EL (cell line): ENCODE results near the gene KDELR3.

Source experiments
- DNase-seq: peaks from one replicate; pipeline ENCODE4 v3.0.0-alpha.2; 2016

The KDELR3 gene

DNA sequence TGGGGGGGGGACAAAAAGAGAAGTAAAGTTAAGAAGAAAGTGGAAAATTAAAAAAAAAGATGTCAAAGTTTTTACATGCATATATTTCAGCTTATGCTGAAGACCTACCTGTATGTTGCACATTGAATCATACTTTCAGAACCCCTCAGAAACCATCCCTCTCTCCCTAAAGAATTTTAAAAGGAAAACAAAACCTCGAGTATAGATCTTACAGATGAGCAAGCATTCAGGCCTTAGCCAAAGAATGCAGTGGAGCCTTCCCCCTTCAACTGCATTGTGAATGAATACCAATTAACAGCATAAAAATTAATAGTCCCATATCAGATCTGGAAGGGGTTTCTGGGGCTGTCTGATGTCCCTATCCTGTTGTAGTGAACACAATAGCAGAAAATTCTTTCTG, 16.3 kb downstream of the KDELR3 start:
- no peak for DNase-seq

DNA sequence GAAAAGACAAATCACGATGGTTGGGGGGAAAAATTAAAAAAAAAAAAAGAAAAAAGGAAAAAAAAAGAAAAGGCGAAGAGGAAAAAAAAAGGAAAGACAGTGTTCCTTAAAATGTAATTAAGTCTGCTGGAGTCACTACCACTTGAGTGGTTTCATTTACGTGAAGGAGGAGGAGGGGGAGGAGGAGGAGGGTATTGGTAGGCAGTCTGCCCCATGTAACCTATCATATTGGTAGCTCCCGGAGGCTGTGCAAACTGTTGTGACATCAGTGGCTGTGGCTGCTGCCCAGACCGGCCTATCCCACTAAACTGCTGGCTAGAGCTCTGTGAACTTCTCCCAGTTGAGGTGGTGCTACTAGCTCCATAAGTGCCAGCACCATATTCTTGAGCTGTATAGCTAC, 17.9 kb downstream of the KDELR3 start:
- DNase-seq, result no peak

DNA sequence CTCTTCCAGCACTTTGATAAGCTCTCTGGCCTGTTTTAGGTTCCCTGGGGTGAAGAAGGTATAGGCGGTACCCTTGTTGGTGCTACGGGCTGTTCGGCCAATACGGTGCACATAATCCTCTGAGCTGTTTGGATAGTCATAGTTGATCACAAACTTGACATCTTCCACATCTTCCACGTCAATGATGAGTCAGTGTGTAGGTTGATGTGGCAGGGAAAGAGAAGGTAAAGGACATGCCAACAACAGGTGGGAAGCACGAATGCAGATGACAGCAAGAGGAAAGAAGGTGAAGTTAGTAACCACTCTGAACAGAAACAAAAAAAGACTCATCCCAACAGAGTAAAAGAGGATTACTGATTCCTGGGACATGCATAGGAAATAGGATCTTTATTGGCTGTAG, 20.1 kb downstream of the KDELR3 start:
- DNase-seq, result no peak

DNA sequence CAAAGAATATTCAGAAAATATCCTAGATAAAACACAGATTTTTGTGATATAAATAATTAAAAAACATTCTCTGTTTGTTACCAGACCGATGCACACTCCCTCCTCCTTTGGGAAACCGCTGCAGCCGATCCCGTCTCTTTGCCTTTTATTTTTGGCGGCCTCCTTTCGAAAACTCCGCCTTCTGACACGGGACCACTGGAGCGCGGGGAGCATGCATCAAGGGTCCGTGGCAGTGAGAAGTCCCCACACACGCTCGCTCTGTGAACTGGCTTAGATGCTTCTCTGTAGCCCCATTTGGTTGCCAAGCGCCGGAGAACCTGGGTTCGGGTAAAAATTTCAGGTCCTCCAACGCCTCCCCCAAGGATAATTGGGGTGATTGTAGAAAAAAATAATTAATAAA, 21.2 kb downstream of the KDELR3 start:
- no peak for DNase-seq

DNA sequence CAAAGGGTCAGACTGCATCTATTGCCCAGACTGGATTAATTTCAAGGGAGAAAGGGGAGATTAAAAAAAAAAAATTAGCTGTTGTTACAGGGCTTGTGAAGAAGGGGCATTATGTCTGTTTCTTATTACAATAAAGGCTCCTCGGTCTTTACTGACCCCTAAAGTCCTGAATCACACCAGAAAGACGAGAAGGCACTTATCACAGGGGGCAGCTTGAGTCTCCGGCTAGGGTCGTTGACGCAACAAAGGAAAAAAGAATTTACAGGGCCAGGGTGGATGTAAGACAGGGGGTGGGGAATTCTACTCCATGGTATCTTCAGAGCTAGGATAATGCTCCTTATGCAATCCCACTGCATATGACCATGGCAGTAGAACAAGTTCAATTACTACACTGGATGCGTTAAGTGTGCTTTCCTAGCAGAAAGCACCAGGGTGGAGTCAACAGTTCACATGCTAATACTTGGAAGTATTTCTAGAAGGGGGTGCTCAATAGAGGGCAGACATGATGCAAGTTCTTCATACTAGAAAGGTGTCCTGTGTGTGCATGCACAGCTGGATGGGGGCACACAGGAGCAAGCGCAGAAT, 21.8 kb downstream of the KDELR3 start:
- no peak for DNase-seq

DNA sequence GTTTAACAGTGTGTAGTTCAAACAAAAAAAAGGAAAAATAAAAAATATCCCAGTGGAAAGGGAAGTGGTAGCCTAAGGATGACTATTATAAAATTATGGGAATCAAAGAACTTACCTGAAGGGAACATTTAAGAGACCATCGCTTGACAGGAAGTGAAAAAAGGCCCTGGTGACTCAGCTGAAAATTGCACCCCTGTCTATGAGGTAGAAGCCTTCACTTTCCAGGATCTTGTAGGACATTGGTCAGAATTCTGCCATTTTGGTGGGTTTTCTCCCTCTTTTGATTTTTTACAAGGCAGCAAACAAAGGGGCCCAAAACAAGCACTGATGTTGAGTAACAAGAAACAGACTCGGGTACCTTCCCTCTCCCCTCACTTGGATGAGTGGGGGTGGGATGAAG, 22.6 kb downstream of the KDELR3 start:
- no peak for DNase-seq

DNA sequence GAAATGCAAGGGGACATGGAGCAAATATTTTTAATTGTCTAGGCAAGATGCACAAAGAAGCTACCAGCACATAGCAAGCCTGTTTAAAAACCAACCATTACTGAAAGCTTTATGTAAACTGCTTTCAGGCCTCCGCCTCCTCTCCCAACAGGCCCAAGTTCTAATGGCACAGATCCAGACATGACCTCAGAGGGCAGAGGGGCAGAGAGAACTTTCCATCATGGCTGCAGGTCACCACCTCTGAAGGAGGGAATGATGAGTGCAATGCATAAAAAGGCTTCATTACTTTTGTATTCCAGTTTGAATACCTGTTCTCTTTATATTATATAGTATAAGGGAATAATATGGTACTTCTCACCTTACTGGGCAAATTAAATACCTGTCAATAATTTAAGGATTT, 23.0 kb downstream of the KDELR3 start:
- DNase-seq, result peak; percentile 60

DNA sequence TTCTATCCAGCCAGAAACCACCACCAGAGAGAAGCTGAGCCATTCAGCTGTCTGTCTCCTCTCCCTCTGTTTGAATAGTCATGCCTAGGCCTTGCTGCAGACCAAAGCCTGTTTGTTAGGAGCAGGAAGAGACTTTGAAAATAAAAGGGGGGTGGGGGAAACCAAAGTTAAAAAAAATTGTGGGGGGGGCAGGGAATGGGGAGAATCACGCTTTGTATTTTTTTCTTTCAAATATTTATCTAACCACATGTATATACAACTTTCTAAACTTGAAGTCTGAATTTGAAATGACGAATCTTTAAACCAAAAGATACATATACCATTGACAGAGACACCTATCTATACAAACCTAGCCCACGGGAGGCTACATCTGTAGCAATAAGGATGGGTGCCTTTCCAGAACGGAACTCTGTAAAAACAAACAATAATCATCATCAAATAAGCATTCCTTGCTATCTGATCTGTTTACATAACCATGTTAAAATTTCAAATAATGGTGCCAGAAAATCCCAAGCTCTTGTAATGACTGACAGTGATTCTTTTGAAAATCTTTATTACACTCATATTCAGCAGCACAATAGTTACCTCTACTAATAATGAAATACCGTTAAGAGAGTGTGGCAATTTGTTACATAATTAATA, 23.9 kb downstream of the KDELR3 start:
- DNase-seq, result no peak

DNA sequence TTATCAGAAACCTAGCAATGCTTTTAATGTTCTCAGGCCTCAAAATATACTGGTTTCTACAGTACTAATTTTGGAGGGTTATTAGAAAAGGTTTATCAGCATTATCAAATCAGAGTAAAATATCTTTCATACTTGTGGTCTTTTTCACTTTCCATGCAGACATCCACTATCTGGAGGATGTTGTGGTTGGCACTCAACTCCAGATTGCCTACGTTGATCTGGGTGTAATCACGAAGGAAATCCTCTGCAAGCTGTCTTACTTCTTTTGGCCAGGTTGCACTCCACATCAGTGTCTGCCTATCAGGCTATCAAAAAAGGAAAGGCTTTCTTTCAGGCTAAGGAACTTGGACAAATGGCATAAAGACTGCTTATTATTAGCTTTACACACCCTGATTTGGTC, 26.6 kb downstream of the KDELR3 start:
- peak; percentile 68 for DNase-seq

DNA sequence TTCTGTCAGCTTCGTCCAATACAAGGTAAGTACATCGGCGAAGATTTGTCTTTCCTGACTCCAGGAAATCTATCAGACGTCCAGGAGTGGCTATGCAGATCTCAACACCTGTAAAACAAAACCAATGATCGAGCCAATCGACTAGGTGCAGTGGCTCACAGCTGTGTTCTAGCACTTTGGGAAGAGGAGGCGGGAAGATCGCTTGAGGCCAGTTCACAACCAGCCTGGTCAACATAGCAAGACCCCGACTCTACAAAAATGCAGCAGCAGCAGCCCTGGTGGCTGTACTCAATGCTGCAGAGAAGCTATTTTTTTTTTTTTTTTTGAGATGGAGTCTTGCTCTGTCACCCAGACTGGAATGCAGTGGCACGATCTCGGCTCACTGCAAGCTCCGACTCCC, 27.0 kb downstream of the KDELR3 start:
- DNase-seq, result no peak

DNA sequence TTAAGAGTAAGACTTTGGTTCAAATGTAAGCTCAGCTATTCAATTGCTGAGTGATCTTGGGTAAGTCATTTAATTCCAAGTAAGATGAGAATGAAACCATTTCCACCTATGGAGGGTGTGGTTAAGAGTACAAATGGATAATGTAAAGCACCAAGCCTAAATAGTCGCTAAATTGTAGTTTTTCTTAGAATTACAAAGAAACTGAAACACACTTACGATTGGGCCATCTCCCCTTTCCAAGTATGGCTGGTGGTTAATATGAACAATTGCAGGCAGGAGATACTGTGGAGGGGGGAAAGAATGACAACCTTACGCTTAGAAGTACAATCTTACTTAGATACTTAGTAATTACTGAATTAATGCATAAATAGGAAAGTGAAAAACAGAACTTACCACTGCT, 30.0 kb downstream of the KDELR3 start:
- no peak for DNase-seq

DNA sequence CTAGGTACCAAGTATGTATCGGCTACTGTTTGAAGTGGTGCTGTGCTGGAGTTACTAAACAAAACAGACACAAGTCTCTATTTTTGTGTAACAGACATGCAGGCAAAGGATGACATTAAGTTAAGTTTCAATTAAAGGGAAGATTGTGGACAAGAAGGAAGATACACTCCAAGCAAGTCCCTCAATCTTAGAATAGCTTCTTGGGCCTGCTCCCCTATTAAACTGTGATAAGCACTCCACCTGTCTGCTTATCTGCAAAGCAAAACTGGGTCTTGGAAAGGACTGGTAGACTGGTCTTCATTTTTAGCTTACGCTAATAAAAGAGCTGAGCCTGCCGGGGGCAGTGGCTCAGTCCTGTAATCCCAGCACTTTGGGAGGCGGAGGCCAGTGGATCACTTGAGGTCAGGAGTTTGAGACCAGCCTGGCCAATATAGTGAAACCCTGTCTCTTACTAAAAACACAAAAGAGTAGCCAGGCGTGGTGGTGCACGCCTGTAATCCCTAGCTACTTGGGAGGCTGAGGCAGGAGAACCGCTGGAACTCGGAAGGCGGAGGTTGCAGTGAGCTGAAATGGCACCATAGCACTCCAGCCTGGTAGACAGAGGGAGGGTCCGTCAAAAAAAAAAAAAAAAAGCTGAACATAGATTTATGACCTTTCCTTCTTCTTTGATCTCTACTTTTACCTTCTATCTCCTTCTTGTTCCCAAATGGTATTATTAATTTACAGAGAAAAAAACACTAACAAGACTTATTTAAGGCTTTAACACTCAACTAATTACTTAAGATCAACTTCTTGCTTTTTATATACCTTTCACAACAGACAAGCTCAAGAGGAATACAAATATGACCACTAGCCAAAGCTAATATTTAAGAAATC, 34.1 kb downstream of the KDELR3 start:
- DNase-seq, result no peak

DNA sequence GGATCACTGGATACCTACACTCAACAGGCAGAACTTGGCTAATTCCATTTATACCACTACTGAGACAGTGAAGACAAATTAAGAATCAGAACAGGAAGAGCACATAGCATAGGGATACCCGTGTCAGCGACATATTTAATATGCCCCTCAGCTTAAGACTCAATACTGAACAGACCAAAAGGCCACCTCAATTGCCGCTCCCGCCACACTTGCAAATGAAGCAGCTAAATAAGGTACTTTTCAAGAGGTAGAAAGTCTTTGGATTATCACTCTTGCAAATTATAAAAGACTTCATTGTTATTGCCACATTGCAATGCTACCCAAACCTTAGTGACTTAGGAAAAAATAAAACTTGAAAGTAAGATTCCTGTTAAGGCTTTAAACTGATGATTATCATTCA, 35.1 kb downstream of the KDELR3 start:
- DNase-seq, result no peak

DNA sequence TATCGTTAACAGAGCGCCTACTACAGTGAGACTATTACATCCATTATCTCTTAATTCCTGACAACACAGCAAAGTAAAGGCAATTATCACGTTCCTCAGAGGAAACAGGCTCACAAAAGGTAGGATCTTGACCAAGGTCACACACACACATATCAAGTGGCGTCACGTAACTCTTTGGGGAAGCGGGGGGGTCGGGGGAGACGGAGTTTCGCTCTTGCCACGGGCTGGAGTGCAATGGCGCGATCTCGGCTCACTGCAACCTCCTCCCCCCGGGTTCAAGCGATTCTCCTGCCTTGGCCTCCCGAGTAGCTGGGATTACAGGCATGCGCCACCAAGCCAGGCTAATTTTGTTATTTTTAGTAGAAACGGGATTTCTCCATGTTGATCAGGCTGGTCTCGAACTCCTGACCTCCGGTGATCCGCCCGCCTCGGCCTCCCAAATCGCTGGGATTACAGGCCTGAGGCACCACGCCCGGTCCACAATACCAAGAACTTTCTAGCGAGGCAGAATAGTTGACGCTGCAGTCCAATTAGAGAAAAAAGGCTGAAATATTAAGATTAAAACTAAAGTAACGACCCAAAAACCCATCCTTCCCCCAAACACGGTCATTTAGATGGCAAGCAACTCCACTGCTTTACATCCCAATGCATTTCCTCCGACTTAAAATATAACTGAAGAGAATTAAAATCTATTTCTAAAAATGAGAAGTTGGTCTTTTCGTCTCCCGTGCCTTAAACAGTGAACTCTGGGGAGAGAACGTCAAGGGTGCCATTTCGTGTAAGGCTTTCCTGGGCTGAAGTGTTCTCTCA, 37.0 kb downstream of the KDELR3 start:
- DNase-seq, result peak; percentile 61

DNA sequence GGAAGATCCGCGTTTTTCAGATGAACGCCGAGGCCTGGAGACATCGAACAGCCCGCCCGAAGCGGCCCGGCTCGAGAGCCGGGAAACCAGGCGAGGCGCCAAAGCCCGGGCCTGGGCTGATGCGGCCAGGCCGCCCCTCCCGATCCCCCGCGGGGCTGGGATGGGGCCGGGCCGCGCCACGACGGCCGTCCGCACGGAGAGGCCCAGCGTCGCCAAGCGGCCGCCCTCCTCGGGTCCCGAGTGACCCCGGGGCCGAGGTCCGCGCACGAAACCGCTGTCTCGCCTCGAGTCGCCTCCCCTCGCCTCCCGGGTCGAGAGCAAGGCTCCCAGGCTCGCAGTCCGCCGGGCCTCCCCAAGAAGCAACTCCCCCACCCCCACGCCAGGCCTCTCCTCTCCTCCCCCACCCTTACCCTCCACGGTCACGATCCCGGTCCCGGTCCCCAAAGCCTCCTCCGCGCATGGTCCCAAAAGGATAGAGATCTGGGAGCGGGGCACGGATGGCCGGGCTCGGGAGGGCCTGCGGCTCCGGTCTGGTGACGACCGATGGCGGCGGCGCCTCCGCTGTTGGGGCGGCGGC, 37.7 kb downstream of the KDELR3 start:
- DNase-seq, result peak; percentile 44

DNA sequence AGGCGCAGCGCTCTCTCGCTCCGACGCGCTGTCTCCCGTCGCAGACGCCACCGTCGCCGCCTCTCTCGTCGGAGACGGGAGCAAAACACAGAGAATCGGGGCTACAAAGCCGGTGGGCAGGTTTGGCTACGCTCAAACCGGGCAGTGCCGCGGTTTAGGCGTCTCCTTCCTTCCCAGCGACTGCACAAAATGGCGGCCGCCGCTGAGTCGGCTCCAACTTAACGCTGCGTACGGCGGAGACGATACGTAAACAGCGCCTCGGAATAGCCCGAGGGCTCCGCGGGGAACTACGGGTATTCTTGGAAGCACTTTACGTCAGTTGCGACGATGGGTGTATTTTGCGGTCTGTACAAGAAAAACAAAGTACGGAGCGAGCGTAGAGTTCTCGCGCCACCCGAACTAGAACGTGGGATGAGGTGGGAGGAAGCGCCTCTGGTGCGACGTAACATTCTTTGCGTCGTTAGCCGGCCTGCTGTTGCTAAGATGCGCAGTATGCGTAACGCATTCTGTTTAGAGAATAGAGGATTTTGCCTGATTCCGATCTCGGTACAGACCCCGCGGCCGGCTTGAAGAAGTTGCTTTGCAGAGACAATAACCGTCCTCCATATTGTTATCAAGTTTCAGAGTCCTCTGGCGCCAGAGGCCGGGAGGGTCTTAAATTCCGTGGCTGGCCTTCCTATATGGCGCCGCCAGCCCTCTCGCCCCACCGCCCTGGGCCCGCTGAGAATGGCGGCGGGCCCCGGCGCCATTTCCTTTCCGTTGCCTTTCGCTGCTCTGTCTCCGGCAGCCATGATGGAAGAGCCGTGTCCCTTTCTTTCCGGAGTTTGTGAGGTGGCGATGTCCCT, 38.4 kb downstream of the KDELR3 start, which contains the start of gene DDX17:
Gene DDX17 (minus strand): TSS at position 194 of the 845 bp plus-strand sequence.
- peak; percentile 96 for DNase-seq

DNA sequence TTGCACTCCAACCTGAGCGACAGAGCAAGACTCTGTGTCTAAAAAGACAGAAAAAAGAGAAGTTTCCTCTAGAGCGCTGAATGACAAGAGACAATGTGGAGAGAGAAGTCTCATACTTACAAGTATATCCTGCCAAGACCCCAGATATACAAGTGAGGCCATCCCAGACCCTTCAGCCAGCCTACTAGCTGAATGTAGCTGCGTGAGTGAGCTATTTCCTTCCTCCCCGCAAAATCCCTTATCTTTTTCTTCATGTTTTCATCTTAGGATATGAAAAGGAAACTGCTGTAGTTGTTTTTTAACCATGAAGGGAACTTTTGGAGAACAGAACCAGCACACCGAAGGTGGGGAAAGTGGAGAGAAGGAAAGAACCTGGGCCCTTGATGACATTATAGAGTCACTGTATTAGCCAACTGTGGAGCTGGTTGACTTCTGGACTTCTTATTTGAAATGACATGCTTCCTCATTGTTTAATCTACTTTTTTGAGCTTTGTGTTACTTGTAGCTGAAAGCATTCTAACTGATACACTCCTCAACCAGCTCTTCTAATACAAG, 42.6 kb downstream of the KDELR3 start:
- no peak for DNase-seq

DNA sequence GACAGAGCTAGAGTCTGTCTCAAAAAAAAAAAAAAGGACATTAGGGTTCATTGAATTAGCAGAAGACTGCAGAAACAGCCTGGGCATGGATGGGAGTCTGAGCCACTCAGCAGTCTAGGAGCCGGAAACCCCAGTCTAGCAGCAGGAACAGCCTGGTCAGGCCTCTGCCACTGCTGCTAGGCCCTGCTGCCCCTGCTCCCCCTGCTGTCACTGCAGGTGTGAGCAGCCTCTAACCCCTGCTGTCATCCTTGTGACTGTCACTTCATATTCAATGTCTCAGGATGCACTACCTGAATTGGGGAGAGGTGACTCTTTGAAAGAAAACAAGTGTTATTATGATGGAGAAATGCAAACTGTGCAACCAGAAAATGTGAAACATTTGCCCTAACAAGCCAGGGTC, 45.2 kb downstream of the KDELR3 start:
- DNase-seq, result no peak

DNA sequence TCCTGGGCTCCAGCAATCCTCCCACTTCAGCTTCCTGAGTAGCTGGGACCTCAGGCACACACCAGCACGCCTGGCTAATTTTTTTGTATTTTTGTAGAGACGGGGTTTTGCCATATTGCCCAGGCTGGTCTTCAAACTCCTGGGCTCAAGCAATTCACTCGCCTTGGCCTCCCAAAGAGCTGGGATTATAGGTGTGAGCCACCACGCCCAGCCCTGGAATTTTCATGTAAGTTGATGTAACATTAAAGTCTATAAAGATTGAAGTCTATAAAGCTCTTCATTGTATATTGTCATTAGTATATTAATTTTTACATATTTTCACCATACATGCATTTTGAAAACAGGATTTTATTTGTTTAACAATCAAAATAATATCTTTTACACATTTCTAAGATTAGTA, 50.7 kb downstream of the KDELR3 start:
- no peak for DNase-seq

DNA sequence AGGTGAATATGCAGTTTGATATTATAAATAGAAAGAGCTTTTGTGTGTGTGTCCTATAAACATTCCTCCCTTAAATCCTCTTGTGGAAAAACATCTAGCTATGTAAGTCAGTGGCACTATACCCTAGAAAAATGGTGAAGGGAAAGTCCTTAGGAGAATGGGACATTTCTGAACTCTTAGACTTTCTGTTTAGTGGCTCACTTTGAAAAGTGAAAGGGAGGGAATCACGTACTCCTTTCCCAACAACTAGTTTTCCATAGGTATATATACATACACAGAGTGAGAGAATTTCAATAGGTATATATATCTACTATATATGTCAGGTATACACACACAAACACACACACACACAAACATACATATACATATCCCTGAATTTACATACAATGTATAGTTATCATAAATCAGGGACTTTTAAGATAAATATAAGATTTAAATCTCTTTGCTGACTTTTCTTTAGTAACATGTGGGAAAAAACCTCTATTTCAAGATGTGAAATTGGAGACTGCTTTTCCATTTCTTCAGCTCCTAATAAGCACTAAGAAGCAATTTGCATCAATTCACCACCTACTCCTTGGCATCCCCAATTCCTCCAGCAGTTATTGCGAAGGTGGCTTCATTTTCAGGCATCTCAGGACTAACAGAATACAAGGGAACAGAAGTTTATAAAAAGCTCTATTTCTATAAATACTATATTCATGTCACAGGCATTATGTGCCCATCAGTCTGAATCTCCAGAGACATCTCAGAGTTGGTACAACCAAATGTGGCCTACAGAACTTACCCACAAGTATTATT, 51.8 kb downstream of the KDELR3 start:
- DNase-seq, result no peak

DNA sequence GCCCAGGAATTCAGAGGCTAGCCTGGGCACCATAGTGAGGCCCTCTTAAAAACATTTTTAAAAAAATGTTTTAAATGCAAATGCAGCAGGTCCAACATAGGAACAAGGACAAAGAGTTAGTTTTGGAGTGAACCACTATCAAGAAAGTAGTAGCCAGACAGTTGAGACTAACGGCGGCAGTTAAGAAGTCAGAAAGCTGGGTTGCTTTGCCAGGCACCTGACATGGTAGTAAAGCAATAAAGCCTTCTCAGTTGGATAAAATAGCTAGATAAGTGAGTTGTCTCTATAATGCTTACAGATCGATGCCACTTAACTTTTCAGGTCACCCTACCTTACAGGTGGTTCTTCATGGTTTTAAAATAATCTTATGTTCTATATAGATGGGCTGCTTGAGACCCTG, 55.1 kb downstream of the KDELR3 start:
- no peak for DNase-seq
